G401.6 (cell line): ENCODE measurements around the gene ZNF516.

Experiments used
- FAIRE-seq: peaks from 2 replicates; lab custom pipeline; 2012; peaks lifted over from hg19 to GRCh38; lab: Jason Lieb, UNC

Gene ZNF516

DNA sequence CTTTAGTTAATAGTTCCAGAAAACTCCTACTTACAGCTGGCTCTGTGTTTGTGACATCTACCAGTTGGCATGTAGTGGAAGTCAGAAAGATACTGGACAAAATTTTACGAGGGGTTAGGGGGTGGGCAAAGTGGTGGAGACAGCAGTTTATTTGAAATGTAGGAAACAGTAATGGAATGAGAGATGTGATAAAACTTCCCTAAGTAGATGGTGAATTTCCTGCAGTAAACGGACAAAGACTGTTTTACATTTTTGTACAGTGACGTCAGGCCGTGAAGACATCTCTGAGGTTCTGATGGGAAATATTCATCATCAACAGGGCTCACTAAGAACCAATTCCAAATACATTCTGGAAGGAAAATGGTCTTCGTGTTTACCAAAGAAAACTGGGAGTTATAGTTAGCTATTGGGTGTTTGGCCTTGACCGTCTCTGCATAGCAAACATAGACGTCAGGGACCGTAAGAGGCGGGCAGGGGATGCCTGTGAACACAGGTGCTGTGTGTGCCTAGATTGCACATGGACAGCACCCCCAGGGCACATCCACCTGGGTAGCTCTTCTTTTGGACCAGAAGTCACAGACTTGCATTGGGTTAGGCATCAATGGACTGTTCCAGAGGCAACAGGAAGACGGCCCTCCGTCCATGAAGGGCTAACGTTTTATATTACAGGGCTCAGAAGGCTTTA is 131.5 kb downstream of the ZNF516 start:
- no peak for FAIRE-seq

DNA sequence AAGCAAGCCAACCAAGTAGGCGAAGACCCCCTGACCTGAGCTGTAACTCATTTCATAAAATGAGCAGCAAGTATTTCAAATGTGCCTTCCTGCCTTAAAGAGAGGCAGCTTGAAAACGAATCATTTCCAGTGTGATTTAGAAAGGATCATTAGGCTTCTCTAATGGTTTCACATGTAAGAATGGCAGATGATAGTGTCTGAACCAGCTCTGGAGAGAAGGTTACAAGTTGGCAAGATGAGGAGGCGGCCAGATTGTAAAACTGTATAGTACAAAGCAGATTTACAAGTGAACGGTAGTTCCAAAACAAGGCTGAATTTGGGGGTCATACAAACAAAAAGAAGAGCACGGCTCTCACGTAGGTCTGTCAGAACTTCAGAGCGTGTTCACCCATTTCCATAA is 132.4 kb downstream of the ZNF516 start:
- FAIRE-seq, result no peak

DNA sequence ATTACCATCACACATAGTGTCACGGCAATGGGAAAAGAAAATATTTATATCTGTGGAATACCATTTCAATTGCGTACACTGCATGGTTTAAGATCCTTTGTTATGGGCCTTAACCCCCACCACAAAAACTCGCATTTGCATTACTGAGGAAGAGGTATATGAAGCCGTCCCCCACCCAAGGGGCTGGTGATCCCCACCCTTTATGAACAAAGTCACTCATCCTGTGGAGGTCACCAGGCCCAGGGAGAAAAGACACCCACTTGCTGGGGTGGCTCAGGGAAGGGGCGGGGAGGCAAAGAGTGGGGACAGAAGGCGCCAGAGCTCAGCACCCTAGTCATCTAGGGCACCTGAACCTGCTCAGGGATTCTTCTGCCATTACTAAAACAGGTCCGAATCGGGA is 133.8 kb downstream of the ZNF516 start:
- no peak for FAIRE-seq

DNA sequence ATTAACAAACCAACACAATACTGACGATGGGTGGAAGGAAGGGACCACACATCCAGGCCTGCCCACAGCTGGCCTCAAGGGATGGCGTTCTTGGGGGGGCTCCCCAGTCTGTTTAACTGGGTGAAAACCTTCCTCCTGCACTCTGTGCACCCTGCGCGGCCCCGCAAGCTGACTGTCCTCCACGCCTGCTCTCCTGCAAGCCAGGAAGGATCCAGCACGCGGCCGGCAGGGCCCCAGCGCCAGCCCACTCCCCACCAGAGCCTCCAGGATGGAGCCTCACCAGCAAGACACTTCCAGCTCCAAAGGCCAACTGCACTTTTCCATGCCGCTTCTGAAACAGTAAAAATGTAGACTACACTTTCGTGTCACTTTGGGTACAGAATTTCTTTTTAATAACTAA is 135.1 kb downstream of the ZNF516 start:
- no peak for FAIRE-seq

DNA sequence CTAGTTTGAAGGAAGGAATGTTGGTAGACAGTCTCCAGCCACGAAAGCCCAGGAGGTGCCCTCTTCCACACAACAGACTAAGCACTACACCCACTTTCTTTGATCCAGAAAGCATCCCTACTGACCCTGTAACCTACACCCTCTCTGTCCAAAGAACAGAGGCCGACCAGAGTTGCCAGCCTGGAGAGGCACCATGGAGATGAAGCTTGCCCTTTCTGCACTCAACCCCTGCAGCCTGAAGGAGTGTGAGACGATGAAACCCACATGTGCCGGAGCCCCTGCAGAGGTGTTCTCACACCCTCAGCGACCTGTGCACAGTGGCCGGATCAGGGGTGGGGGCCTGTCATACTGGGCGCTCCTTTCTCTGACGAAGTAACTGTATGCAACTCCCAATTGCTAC is 136.3 kb downstream of the ZNF516 start:
- FAIRE-seq, result no peak

DNA sequence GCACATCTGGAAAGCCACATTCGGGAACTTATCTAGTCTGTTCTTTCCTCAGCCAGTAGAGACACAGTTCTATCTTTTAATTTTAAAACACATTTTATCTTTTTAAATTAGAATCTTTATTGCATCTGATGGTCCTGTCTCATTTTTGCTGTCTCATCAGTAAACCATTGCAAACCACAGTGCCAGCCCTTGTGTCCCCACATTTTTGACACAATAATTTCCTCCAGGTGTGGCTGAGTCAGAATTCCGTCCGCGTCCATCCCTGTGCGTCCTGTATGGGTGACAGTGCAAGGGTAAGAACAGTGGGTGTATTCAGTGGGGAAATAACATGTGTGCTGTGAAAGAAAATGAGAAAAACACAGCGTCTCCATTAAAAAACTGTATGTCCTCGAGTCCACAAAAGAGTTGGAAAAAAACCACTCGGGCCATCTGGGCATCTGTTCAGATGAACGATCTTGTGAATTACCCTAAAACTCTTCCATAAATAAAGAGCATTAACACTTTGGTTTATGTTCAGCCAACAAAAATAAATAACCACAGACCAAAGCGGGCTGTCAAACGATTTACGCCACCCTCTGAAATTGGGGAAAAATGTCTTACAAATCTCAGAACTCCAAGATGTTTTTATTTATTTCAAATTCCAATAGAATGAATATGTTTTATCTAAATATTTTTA is 137.3 kb downstream of the ZNF516 start:
- FAIRE-seq, result no peak

DNA sequence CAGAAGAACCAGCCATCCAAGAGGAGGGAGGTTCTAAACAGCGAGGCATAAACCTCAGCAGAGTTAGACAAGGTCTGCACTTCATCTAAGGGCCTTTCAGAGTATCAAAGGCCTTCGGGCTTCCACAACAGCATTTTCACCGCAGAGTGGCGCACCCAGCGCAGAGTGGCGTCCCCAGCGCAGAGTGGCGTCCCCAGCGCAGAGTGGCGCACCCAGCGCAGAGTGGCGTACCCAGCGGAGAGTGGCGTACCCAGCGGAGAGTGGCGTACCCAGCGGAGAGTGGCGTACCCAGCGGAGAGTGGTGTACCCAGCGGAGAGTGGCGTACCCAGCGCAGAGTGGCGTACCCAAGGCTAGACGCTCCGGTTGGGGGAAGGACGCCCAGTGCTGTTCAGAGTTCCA is 137.9 kb downstream of the ZNF516 start:
- FAIRE-seq, result no peak

DNA sequence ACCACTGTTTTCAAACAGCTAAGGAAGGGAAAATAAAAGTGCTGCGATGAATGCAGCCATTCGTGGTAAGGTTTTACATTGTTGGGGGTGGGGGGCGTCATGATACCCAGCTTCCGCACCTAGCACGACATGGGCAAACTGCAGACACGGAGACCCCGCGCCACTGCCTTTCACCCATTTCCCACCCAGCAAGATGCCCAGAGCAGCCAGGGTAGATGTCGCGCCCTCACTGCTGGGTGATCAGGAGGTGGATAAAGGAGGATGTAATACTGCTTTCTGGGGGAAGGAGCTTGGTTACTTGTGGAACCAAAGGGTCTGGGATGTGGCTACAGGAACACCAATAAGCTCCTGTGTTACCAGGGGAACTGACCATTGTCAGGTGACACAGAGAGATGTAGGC is 138.4 kb downstream of the ZNF516 start:
- no peak for FAIRE-seq

DNA sequence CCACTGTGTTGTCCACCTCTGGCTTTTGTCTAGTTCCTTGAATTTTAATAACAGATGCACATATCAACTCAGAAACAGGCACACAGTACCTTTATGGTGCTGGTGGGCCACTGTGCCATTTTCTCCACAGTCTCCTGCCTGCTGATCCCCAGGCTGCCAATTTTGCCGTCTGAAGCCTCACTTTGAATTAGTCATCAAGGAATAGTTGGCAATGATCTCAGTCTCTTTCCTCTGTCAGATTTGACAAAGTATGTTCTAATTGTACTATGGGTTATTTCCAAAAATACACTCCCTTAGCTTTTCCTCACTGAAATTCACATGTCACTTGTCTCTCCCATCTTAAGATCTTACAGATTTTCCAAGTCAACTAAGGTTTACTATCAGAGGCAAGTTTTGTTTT is 140.7 kb downstream of the ZNF516 start:
- no peak for FAIRE-seq

DNA sequence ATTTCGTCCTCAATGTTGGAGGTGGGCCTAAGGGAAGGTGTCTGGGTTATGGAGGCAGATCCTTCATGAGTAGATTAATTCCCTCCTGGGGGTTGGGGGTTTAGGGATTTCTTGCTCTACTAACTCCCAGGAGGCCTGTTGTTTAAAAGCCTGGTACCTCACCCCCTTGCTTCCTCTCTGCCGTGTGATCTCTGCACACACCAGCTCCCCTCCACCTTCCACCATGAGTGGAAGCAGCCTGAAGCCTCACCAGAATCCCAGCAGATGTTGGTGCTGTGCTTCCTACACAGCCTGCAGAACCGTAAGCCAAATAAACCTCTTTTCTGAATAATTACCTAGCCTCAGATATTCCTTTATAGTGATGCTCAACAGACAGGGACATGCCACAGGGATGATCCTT is 141.5 kb downstream of the ZNF516 start:
- FAIRE-seq, result no peak

DNA sequence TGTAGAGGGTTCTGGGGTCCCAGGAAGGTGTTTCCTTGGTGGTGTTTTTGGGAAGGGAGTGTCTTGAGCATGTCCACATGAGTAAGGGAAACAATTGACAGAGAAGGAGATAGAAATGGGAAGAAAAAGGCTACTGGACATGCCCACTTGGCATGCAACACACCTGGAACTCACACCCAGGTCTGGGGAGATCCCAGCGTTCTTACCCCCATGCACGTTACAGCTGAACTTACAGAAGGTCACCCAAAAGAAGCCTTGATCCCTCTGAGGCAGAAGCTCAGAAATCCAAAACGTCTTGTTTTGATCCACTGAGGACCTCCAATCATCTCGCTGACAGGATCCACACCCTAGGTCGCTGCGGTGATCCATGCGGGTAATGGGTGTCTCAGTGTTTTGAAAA is 142.0 kb downstream of the ZNF516 start:
- no peak for FAIRE-seq

DNA sequence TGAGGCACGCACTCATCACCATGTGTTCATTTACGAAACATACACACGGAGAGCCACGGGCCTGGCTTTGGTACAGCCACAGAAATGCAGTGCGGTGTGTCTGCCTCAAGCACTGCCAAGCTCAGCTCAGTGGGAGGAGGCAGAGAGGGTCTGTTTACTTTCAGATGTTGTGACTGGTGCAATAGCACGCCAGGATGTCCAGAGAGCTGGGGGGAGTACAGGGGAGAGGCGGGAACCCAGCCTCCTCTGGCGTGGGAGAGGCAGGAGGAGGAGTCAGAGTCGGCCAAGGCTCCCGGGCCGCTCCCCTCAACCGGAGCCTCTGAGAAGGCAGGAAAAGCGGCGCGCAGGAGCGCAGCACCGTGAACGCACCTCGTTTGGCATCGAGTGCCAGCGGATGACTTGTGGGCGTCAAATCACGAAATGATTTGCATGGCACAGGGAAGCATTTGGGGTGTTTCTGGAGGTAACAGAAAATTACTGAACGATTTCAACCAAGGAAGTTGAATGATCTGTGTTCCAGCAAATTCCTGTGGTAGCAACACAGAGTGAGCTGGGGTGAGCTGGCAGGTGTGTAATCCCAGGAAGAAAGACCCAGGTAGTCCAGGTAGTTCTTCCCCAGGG is 143.0 kb downstream of the ZNF516 start:
- no peak for FAIRE-seq

DNA sequence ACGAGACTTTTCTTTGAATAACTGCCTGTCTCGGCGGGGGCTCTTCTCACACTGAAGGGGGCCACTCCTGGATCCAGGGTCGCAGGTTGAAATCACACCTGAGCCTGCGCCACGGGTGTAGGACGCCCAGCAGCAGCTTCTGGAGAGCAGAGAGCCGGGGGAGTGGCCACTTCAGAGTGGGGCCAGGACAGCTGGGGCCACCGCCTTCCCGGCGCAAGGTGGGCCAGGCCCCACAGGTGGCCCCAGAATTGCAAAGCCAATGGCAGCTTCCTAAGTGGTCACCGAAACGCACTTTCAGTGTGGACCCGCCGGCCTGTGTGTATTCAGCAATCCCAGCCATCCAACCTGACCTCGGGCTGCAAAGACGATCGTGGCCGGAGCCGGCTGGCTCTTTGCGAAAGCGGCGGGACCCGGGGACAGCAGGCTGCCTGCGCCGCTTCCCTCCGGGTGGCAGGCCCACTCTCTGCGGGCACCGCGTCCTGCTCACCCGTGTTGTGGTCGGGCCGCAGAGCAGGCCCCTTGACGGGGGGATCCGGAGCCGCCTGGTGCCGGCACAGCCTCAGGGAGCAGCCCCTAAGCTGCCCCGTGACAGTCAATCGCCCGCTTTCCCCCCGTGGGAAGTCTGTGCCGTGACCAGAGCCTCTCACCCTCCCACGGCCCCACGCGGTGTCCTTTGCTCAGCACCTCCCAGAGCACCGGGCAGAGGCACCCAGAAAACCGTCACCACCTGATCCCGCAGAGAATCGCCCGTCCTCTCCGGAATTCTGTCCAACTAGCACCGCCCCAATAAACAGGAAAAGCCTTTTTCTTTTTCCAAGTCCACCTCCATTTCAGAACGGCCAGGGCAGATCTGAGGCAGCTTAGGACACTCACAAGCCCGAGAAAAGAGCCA is 144.7 kb downstream of the ZNF516 start:
- FAIRE-seq, result no peak

DNA sequence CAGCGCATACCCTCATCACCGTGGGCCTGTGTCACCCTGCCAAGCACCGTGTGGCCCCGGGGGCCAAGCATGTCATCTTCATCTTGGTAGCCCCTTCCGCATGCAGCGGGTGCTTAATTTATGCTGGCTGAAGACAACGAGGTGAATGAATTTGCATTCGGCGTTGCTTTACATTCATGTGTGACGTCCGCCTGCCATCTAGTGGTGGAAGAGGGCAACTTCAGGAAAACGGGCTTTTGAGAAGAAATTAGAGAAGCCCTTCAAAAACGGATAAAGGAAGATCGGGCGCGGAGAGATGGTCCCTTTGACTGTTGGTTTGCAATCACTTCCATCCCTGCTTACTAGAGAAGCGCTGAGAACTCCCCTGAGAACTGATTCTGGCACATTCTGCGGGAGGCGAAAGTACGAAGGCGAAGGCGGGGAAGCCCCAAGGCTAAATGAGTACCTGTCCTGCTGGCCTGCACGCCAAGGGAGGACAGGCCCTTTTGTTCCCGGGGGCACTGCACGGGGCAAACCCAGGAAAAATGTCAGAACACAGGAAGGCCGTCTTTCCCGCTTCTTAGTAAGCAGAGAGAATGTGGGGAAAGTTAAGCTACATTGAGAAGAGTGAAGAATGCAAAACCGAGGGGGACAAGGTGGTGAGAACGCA is 145.9 kb downstream of the ZNF516 start:
- FAIRE-seq, result no peak

DNA sequence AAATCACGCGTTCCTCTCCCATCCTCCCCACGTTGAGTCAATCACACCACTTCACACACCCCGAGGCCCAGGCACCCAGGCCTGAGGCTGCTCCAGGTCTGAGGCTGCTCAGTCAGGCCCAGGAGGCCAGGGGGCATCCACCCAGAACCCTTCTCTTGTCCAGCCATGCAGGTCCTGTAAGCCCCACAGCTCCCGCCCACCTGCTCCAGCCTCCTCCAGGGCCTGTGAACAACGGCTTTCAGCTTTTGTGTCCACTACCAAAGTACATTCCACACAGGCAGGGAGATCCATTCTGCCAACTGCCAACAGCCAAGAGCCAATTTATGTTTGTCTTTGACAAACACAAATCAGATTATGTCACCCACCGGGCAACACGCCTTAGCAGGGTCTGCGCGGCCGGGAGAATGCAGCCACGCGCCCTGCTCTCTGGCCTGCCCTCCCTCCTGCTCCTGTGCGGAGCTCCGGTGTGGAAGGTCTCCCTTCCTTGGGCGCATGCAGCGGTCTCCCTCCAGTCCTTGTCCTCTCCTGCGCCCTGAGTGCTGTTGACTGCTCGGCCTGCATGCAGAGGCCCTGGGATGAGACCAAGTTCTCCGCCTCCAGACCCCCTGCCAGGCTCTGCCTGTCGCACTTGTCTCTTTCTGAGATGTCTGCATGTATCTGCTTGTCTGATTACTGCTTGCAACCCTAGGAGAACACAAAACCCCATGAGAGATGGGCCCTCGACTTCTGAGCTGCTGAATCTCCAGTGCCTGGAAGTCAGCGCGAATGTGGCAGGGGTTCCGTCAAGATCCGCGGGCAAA is 146.6 kb downstream of the ZNF516 start:
- FAIRE-seq, result no peak

DNA sequence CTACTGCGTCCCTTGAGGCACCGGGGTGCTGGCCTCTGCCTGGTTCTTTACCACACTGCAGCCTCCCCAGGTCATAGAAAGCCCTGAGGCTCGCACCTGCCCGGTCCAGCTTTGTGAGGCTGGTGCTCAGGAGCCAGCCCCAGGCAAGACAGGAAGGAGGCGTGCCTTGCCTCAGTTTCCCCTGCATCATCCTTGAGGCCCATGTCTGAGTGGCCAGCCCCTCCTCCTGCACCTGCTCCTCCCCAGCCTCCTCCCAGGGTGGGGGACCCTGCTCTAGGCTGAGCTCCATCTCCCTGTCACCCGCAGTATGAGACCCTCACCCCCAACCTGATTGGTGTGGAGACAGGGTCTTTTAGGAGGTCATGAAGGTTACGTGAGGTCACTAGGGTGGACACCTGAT is 147.7 kb downstream of the ZNF516 start:
- no peak for FAIRE-seq

DNA sequence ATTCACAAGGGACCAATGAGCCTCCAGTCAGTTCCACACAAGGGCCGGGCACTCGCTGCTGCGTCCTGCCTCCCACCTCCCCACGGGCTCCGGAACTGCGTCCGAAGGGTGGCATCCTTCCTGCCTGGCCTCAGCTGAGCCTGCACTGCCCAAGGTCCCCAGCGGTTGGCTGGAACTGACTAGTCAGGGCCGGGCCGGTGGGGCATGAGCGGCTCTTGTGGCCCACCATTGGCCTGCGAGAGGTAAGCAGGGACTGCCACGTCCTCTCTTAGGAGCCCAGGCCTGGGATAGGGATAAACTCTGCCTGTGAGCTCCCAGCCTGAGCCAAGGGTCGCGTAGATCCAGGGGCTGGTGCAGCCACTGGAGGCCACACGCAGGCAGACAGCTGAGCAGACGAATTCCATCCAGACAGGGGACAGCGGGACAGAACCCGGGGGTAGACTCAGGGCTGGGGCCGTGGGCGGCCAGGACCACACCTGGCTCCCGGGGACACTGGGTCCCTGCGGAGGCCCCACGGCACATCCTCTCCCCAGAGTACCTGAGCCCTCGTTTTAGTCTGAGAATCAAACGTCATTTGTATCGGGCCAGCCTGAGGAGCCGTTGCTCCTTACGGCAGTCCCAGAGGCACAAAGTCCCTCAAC is 148.4 kb downstream of the ZNF516 start:
- FAIRE-seq, result no peak

DNA sequence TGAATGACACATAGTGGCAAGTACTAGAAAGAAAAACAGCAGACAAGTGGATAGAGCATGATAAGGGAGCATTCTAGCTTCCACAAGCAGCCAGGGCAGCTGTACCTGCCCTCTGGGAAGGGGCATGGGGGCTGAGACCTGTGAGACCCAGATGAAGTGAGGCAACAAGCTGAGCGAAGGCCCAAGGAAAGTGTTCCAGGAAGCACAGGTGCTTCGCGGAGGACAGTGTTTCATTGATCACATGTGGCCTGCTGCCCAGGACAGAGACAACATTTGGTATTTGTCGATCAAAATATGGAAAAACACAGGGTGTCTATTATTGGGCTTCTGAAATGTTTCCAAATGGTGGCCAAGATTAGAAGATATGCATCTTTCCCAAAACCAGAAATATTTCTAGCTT is 149.1 kb downstream of the ZNF516 start:
- no peak for FAIRE-seq

DNA sequence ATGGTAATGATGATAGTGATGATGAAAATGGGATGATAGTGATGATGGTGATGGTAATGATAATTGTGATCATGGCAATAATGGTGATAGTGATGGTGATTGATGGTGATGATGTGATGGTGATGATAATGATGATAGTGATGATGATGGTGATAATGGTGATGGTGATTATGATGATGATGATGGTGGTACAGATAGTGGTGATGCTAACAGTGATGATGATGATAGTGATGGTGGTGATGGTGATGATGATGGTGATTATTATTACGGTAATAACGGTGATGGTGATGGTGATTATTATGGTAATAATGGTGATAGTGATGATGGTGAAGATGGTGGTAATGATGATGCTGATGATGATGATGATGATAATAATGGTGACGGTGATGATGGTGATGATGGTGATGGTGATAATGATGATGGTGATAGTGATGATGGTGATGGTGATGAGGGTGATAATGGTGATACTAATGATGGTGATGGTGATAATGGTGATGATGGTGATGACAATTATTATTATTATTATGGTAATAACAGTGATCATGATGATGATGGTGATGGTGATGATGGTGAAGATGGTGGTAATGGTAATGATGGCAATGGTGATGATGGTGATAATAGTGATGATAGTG is 151.0 kb downstream of the ZNF516 start:
- FAIRE-seq, result no peak

DNA sequence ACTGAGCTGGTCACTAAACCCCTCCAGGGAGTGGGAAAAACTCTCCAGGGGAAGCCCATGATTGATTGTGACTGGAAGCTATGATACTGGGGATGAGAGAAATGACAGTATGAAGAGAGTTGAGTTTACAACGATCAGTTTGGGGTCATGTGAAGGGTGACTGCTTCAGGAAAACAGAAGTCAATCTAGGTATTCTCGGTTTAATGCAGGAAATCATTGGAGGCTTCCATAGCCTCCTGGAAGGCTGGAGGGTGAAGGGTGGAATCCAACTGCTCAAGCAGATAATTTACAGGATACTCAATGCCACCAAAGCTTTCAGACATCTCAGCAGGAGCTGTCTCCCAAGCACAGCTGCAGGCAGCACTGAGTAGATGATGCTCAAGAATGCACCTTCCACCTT is 154.6 kb downstream of the ZNF516 start:
- FAIRE-seq, result no peak

DNA sequence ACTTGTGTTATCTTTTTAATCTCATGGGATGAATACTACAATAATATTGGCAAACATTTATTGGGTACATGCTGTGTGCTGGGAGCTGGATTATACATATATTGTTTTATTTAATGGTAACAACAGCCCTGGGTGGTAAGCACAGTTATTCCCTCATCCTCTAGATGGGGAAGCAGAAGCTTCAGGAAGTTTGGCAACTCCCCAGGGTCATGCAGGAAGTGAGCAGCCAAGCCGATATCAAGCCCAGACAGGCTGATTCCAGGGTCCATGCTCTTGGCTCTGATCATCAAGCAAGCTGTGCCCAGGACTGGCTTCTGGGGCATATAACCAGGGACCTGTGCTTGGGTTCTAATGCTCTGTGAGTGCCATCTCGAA is 155.8 kb downstream of the ZNF516 start:
- FAIRE-seq, result no peak
